ENCODE results near the gene PGM2.

The PGM2 gene

GRCh38 chr4:37867102-37867501 lies 40.6 kb downstream of the PGM2 start:
- DNase-seq: no peak

DNA sequence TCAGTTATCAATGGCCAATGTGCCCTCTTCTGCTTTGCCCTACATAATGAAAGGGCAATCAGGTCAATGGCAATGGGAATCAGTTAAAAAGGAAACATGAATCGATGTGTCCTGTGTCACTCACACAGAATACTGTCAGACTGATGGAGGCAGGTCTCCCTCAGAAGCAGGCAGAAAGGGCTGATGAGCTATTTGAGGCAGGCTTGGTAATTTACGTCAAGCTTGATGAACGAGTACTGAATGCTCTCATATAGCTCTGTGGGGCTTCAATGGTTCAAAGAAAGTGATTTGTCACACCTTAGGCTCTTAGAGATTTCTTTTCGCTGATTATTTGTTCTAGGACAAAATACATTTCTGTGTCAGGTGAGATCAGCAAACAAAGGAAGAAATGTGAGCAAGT lies 41.8 kb downstream of the PGM2 start:
- no peak for DNase-seq

- no peak for DNase-seq
Observed at GRCh38 chr4:37872310-37872988, 46.0 kb downstream of the PGM2 start.

GRCh38 chr4:37873386-37873785 lies 46.9 kb downstream of the PGM2 start:
- no peak for DNase-seq

DNA sequence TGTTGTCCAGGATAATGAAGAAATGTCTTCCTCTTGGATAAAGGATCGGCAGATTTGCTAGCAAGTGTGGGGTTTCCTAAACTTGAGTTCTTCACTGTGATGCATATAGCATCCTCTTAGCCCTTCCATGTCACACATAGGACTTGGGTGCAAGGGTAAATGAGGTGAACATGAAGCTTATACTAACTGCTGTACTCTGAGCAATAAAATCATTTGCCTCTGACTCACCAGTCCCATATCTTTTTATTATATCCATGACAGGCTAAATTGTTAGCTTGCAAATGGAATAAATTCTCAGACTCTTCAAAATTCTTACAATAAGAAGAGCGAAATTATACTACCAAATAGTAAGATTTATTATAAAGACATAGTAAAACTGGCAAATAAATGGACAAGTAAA lies 49.7 kb downstream of the PGM2 start:
- no peak for DNase-seq

GRCh38 chr4:37879365-37879764 lies 52.9 kb downstream of the PGM2 start:
- DNase-seq: no peak

DNA sequence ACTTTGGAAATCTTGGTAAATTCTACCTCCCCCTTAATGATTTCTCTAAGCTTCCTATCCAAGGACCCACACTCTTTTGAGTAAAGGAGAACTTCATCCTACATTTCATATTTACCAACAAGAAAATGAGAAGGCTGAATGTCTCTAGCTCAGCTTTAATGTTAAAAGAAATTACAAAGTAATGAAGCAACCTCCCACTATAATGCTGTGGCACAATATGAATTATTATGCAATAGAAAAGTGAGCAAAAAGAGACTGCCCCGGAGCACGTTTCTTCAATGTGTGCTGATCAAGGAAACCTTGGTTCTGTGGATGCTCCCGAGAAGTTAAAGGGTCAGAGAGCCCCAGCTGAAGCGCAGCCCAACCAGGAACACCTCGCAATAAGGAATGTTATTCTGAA lies 55.3 kb downstream of the PGM2 start:
- no peak for DNase-seq

- DNase-seq: no peak
Observed at GRCh38 chr4:37882665-37883296, 56.3 kb downstream of the PGM2 start.

- DNase-seq: no peak
Observed at GRCh38 chr4:37884855-37885487, 58.5 kb downstream of the PGM2 start.

- no peak for DNase-seq
Observed at GRCh38 chr4:37885496-37885895, 59.0 kb downstream of the PGM2 start.

- peak; percentile 3 for DNase-seq
Observed at GRCh38 chr4:37889849-37890800, 63.6 kb downstream of the PGM2 start.

GRCh38 chr4:37890801-37891259 lies 64.3 kb downstream of the PGM2 start, which contains the start of gene TBC1D1:
Gene TBC1D1 (plus strand): TSS chr4:37891084. CDS start chr4:37902096, 11,012 bp downstream.
- DNase-seq: peak; percentile 37

DNA sequence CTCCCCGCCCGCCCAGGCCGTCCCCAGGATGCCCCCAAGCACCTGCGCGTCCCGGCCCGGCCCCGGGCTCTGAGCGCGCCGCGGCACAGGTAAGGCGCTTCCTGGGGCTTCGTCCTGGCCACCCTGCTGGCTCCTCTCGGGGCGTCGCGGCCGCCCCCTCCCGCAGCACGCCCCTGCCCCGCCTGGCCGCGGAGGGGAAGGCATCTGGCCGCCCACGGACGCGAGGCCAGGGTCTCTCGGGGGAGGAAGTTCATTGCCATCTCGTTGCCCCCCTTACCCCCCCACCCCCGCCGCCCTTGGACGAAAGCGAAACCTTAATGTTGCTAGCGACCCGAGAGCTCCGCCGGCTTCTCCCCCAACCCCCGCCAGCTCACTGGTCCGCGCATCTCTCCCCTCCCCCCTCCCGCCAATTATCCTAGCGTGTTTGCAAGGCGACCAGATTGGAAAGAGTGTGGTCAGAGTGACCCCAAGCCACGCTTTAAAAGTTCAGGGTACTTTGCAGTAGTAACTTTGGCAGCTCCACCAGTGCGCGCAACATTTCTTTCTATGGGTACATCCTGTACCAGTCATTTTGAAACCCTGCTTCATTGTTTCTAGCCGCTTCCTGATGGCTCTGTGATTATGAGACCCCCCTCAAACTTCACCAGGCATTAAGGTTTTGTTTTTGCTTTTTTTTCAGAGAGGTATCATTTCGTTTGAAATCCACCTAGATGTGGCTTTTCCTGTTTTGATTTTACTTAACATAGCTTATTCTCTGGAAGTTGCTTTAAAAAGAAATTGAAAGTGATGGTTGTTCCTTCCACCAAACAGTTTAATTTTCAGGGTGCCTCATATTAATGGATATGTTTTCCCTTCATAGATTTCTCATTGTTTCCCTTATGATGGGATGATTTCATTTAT lies 65.0 kb downstream of the PGM2 start:
- no peak for DNase-seq

DNA sequence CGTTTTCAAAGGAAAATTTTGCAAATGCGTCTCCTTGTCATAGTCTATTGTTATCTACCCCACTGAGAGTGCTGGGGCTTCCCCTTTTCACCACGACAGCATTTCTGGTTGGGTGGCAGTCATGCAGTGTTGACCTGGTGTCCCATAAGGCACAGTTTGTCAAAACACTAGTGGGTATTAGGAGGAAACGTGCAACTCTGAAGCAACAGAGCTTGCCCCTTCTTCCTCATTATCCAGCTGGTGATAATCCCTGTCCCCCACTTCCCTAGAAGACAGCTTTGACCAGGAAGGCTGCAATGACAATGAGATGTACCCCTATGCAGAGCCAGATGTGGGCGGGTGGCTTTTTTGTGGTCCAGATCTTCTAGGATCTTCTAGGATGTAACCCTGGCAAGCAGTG lies 66.2 kb downstream of the PGM2 start:
- no peak for DNase-seq

GRCh38 chr4:37893164-37893563 lies 66.7 kb downstream of the PGM2 start:
- DNase-seq: no peak

DNA sequence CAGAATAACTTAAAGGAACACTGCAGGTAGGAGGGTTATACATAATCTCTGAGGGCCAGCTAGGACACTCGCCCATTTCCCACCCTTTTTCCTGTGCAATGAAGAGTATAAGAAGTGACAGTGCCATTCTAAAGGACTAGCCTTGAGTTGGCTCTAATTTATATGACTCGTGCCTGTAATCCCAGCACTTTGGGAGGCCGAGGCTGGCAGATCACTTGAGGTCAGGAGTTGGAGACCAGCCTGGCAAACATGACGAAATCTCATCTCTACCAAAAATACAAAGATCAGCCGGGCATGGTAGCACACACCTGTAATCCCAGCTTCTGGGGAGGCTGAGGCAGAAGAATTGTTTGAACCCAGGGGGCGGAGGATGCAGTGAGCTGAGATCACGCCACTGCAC lies 68.8 kb downstream of the PGM2 start:
- no peak for DNase-seq

GRCh38 chr4:37896206-37896860 lies 69.8 kb downstream of the PGM2 start:
- no peak for DNase-seq

DNA sequence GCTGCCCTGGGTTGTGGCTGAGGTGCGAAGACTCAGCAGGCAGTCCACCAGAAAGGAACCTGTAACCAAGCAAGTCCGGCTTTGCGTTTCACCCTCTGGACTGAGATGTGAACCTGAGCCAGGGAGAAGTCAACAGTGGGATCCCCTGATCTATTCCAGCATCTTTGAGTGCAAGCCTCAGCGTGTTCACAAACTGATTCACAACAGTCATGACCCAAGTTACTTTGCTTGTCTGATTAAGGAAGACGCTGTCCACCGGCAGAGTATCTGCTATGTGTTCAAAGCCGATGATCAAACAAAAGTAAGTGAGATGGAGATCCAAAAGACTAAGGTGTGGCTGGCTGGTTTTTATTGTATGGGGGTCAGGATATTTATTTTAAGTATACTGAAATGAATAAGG lies 75.7 kb downstream of the PGM2 start:
- no peak for DNase-seq

DNA sequence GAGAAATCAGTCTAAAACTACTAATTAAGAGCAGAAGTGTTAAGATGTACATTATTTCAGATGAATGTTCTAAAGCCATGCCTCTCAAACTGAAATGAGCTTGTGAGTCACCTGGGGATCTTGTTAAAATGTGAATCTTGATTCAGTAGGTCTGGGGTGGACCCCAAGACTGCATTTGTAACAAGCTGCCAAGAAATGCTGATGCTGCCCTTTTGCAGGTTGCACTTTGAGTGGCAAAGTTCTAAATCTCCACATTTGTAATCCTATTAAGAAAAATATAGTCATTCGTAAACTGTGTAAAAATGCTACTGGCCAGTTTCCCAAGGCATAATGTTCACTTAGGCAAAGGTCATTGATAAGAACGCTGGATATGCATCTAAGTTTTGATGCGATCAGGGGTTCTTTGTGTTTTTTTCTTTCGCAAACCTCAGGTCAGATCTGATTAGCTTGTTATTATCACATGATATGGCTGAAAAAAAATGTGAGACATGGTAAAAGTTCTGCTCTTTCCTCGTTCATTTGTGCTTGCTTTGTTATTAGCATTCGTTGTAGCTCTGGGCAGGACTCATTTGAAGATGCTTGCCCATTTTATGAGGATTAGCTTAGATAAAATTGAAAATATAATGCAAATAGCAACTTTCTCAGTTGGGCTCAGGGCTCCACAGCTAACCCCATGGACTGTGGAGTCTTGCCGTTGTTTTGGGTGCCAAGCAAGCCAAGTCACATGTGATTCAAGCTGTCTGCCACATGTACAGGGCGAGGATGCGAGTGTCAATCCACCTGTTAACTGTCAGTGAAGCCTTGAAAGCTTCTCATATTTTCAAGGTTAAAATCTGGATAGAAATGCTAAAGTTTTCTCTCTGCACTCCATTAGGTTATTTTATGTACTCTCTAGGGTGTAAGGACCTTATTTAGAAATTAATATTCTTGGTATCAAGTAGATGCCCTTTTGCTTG lies 76.5 kb downstream of the PGM2 start:
- DNase-seq: no peak

GRCh38 chr4:37903901-37904300 lies 77.4 kb downstream of the PGM2 start:
- DNase-seq: no peak

All from NCI-H510A treated with DMSO at 0.1 percent for 48 hours (cell line).